ENCODE measurements around the gene ZNF557. TPM values are rescaled to one million over a fixed set of nuclear protein-coding genes. Genes with fewer than 3 reads are reported as not detected.

Gene ZNF557
- total and polyA plus RNA-seq, 4 experiments from 2014 or later, result 0.94 to 33.2 (median 21.0) TPM

- Mint-ChIP-seq H3K4me3 (no peak overlapping the region), H3K36me3 (peaks cover 0 to 4% of the 10 kb centered on the region in 2 donors), H3K9me3 (peaks cover 0 to 14% (median 5%) of the 10 kb centered on the region in 8 donors), H3K4me1 (no peaks in the 10 kb centered on the region), H3K27ac (no peak overlapping the region), H3K27me3 (no peaks in the 10 kb centered on the region)
- no peaks in the 10 kb centered on the region for H3K36me3 ChIP-seq (ENCODE audit: insufficient read depth, low read length)
- H3K4me1 ChIP-seq (ENCODE audit: insufficient read depth, low read length), result no peaks in the 10 kb centered on the region
- ChIA-PET POLR2A (ENCODE audit: partially characterized antibody) (no interaction called here), CTCF (ENCODE audit: partially characterized antibody) (interaction anchor here (1.2 kb wide), 1 partner anchor 23 kb away, joined by 3 read pairs; no protein-coding TSS in a partner anchor)
- intact Hi-C loops (cut with micrococcal nuclease), result no loop called here
- H3K9me3 ChIP-seq (ENCODE audit: control insufficient read depth in 1 of 2, low read length in 2 of 2), result no peaks in the 10 kb centered on the region
- H3K27ac ChIP-seq (ENCODE audit: low read depth, low read length), result no peak overlapping the region
- H3K4me3 ChIP-seq (ENCODE audit: low read length in 2 of 2), result no peak overlapping the region
- H3K27me3 ChIP-seq (ENCODE audit: insufficient read depth, low read length), result no peaks in the 10 kb centered on the region
- DNase-seq, result no peak
These were observed 56.6 kb downstream of the ZNF557 start for GRCh38 chr19:7126132-7126531.

DNA sequence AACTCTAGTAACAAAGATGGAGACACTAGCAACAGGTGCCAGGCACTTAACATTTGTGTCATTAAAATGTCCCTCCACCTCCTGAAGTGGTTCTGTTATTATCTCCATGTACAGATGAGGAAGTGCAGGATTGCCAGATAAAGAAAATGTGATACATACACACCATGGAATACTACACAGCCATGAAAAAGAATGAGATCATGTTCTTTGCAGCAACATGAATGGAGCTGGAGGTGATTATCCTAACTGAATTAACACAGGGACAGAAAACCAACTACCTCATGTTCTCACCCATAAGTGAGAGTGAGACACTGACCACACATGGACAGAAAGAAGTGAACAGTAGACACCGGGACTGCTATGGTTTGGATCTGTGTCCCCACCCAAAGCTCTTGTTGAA, 60.5 kb downstream of the ZNF557 start:
- ChIA-PET POLR2A (ENCODE audit: partially characterized antibody) (no interaction called here), CTCF (ENCODE audit: partially characterized antibody) (interaction anchor here (0.6 kb wide), 1 partner anchor 1186 kb away, joined by 3 read pairs; no protein-coding TSS in a partner anchor)
- no peaks in the 10 kb centered on the region for H3K27me3 ChIP-seq (ENCODE audit: insufficient read depth, low read length)
- Mint-ChIP-seq H3K27ac (no peak overlapping the region), H3K27me3 (peaks cover 0 to 2% of the 10 kb centered on the region in 2 donors), H3K4me3 (no peak overlapping the region), H3K4me1 (no peaks in the 10 kb centered on the region), H3K36me3 (no peaks in the 10 kb centered on the region), H3K9me3 (peaks cover 0 to 10% (median 3%) of the 10 kb centered on the region in 8 donors)
- H3K36me3 ChIP-seq (ENCODE audit: insufficient read depth, low read length), result no peaks in the 10 kb centered on the region
- no peak overlapping the region for H3K4me3 ChIP-seq (ENCODE audit: low read length in 2 of 2)
- no peak overlapping the region for H3K27ac ChIP-seq (ENCODE audit: low read depth, low read length)
- no peaks in the 10 kb centered on the region for H3K9me3 ChIP-seq (ENCODE audit: control insufficient read depth in 1 of 2, low read length in 2 of 2)
- intact Hi-C loops (cut with micrococcal nuclease), result no loop called here
- no peak for DNase-seq
- no peaks in the 10 kb centered on the region for H3K4me1 ChIP-seq (ENCODE audit: insufficient read depth, low read length)

DNA sequence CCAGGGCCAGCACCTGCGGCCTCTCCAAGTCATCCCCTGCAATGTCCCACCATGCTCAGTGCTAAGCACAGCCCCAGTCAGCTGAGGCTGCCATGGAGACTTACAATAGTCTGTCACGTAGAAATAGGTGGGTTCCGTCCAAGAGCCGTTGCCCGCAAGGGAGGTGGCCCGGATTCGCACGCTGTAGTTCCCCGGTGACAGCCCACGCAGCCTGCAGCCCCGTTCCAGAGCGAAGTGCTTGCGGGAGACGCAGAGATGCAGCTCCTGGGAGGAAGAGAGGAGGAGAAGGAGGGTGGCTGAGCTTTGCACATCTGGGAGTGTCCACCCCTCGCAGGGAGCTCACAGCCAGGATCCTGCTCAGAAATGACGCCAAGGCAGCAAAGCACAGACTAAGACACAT, 62.6 kb downstream of the ZNF557 start:
- Histone ChIP-seq H3K36me3 (ENCODE audit: insufficient read depth, low read length) (no peaks in the 10 kb centered on the region), H3K27ac (ENCODE audit: low read depth, low read length) (no peak overlapping the region), H3K4me1 (ENCODE audit: insufficient read depth, low read length) (no peaks in the 10 kb centered on the region), H3K27me3 (ENCODE audit: insufficient read depth, low read length) (no peaks in the 10 kb centered on the region), H3K4me3 (ENCODE audit: low read length in 2 of 2) (no peak overlapping the region), H3K9me3 (ENCODE audit: control insufficient read depth in 1 of 2, low read length in 2 of 2) (no peaks in the 10 kb centered on the region)
- peaks cover 0 to 2% (median 0%) of the 10 kb centered on the region in 8 donors for H3K9me3 Mint-ChIP-seq
- DNase-seq, result no peak
- ChIA-PET POLR2A (ENCODE audit: partially characterized antibody) (no interaction called here), CTCF (ENCODE audit: partially characterized antibody) (no interaction called here)
- no peak overlapping the region for H3K27ac Mint-ChIP-seq
- intact Hi-C loops (cut with micrococcal nuclease), result no loop called here
- H3K4me1 Mint-ChIP-seq, result no peaks in the 10 kb centered on the region
- no peak overlapping the region for H3K4me3 Mint-ChIP-seq
- no peaks in the 10 kb centered on the region for H3K36me3 Mint-ChIP-seq
- peaks cover 0 to 2% of the 10 kb centered on the region in 2 donors for H3K27me3 Mint-ChIP-seq

- intact Hi-C loops (cut with micrococcal nuclease), result no loop called here
- no peak overlapping the region for H3K4me3 ChIP-seq (ENCODE audit: low read length in 2 of 2)
- Mint-ChIP-seq H3K4me3 (no peak overlapping the region), H3K27me3 (peaks cover 0 to 2% of the 10 kb centered on the region in 2 donors), H3K9me3 (no peaks in the 10 kb centered on the region), H3K4me1 (no peaks in the 10 kb centered on the region), H3K36me3 (no peaks in the 10 kb centered on the region), H3K27ac (no peak overlapping the region)
- no peaks in the 10 kb centered on the region for H3K4me1 ChIP-seq (ENCODE audit: insufficient read depth, low read length)
- no peak for DNase-seq
- ChIA-PET POLR2A (ENCODE audit: partially characterized antibody) (no interaction called here), CTCF (ENCODE audit: partially characterized antibody) (interaction anchor here (3.6 kb wide), 1 partner anchor 11 kb away, joined by 15 read pairs; no protein-coding TSS in a partner anchor)
- H3K27ac ChIP-seq (ENCODE audit: low read depth, low read length), result no peak overlapping the region
- no peaks in the 10 kb centered on the region for H3K9me3 ChIP-seq (ENCODE audit: control insufficient read depth in 1 of 2, low read length in 2 of 2)
- H3K27me3 ChIP-seq (ENCODE audit: insufficient read depth, low read length), result no peaks in the 10 kb centered on the region
- H3K36me3 ChIP-seq (ENCODE audit: insufficient read depth, low read length), result no peaks in the 10 kb centered on the region
These were observed 67.6 kb downstream of the ZNF557 start for GRCh38 chr19:7137120-7137519.

Other genes starting within 250 kb of the ZNF557 start
- 10 to 100 TPM in 1 of 2 experiments, 1 to 10 TPM in 1; 8.5 to 10.0 TPM for gene ADGRE1, start 182.1 kb upstream of the ZNF557 start, total RNA-seq
- 10 to 100 TPM in 1 of 2 donors, 1 to 10 TPM in 1; 2.9 to 10.6 TPM for gene ADGRE1, start 182.1 kb upstream of the ZNF557 start, polyA plus RNA-seq
- not detected for gene MBD3L2B, start 48.3 kb upstream of the ZNF557 start, total RNA-seq
- not detected for gene MBD3L2B, start 48.3 kb upstream of the ZNF557 start, polyA plus RNA-seq
- gene MBD3L5, start 39.1 kb upstream of the ZNF557 start, total RNA-seq, result not detected
- not detected for gene MBD3L5, start 39.1 kb upstream of the ZNF557 start, polyA plus RNA-seq
- not detected for gene MBD3L4, start 29.5 kb upstream of the ZNF557 start, total RNA-seq
- not detected for gene MBD3L4, start 29.5 kb upstream of the ZNF557 start, polyA plus RNA-seq
- gene MBD3L2, start 20.4 kb upstream of the ZNF557 start, total RNA-seq, result not detected
- not detected for gene MBD3L2, start 20.4 kb upstream of the ZNF557 start, polyA plus RNA-seq
- gene MBD3L3, start 11.0 kb upstream of the ZNF557 start, total RNA-seq, result not detected
- not detected for gene MBD3L3, start 11.0 kb upstream of the ZNF557 start, polyA plus RNA-seq
- 1 to 10 TPM; 1.2 to 2.2 TPM for gene INSR, start 224.7 kb downstream of the ZNF557 start, total RNA-seq
- gene INSR, start 224.7 kb downstream of the ZNF557 start, polyA plus RNA-seq, result under 1 TPM; 0.06 to 0.13 TPM